Nephron (organoid): Measurements from ENCODE around the gene UBAC1.

Source experiments
- H3K27ac Mint-ChIP-seq, 3 experiments: 2 replicates each; pipeline ENCODE4 v1.8.0; 2020; ENCODE audit warnings: mixed read lengths in 3 of 3, mild to moderate bottlenecking in 2 of 3, moderate library complexity in 1 of 3
- H3K27me3 Mint-ChIP-seq: 2 replicates; pipeline ENCODE4 v1.8.0; 2021; ENCODE audit warnings: low read depth, mild to moderate bottlenecking, moderate library complexity, mixed read lengths
- H3K36me3 Mint-ChIP-seq: 2 replicates; pipeline ENCODE4 v1.8.0; 2020; ENCODE audit warnings: low read depth, mixed read lengths
- H3K4me1 Mint-ChIP-seq: 2 replicates; pipeline ENCODE4 v1.8.0; 2020; ENCODE audit warnings: mixed read lengths
- H3K4me3 Mint-ChIP-seq, 3 experiments: 2 replicates each; pipeline ENCODE4 v1.8.0; 2020; ENCODE audit warnings: mild to moderate bottlenecking in 3 of 3, mixed read lengths in 3 of 3, moderate library complexity in 2 of 3
- H3K9me3 Mint-ChIP-seq: 2 replicates; pipeline ENCODE4 v1.8.0; 2020; ENCODE audit warnings: mixed read lengths
- CTCF ChIP-seq, 3 experiments: fragments of 200-600 bp; sonication (generic); IDR thresholded peaks; one replicate each; pipeline ENCODE4 v1.5.0; 2021; ENCODE audit warnings: antibody characterized with exemption in 3 of 3; ENCODE audit not compliant: unreplicated experiment in 3 of 3

The UBAC1 gene

GRCh38 chr9:135927195-135928013 is 33.8 kb downstream of the UBAC1 start:
- H3K36me3 Mint-ChIP-seq: peaks cover 15% of the 10 kb centered on the region

GRCh38 chr9:135926402-135927194 is 34.6 kb downstream of the UBAC1 start:
- H3K27ac Mint-ChIP-seq: no peak overlapping the region
- H3K9me3 Mint-ChIP-seq: no peaks in the 10 kb centered on the region
- peaks cover 12% of the 10 kb centered on the region for H3K36me3 Mint-ChIP-seq
- no peaks in the 10 kb centered on the region for H3K4me1 Mint-ChIP-seq
- TF ChIP-seq CTCF (IDR thresholded peaks at IDR 0.05; ENCODE audit: unreplicated experiment in 3 of 3): no peak
- no peak overlapping the region for H3K4me3 Mint-ChIP-seq
- no peaks in the 10 kb centered on the region for H3K27me3 Mint-ChIP-seq

More at GRCh38 chr9:135927195-135928013, 33.8 kb downstream of the UBAC1 start:
- no peak for TF ChIP-seq CTCF (IDR thresholded peaks at IDR 0.05; ENCODE audit: unreplicated experiment in 3 of 3)
- Mint-ChIP-seq H3K4me1 (no peaks in the 10 kb centered on the region), H3K27me3 (no peaks in the 10 kb centered on the region), H3K9me3 (no peaks in the 10 kb centered on the region), H3K4me3 (no peak overlapping the region), H3K27ac (no peak overlapping the region)

GRCh38 chr9:135925496-135926133 is 35.6 kb downstream of the UBAC1 start:
- Mint-ChIP-seq H3K4me1 (no peaks in the 10 kb centered on the region), H3K36me3 (peaks cover 6% of the 10 kb centered on the region), H3K4me3 (no peak overlapping the region), H3K27me3 (no peaks in the 10 kb centered on the region), H3K27ac (no peak overlapping the region), H3K9me3 (no peaks in the 10 kb centered on the region)
- no peak for TF ChIP-seq CTCF (IDR thresholded peaks at IDR 0.05; ENCODE audit: unreplicated experiment in 3 of 3)

- H3K4me3 Mint-ChIP-seq: no peak overlapping the region
Measured at GRCh38 chr9:135924628-135925338, 36.4 kb downstream of the UBAC1 start.

More at GRCh38 chr9:135924628-135925338, 36.4 kb downstream of the UBAC1 start:
- no peak for TF ChIP-seq CTCF (IDR thresholded peaks at IDR 0.05; ENCODE audit: unreplicated experiment in 3 of 3)
- no peaks in the 10 kb centered on the region for H3K27me3 Mint-ChIP-seq
- no peak overlapping the region for H3K27ac Mint-ChIP-seq
- no peaks in the 10 kb centered on the region for H3K4me1 Mint-ChIP-seq
- peaks cover 6% of the 10 kb centered on the region for H3K36me3 Mint-ChIP-seq
- H3K9me3 Mint-ChIP-seq: no peaks in the 10 kb centered on the region
